K562 (cell line): ENCODE measurements around the gene PPFIA1. TPM values are rescaled to one million over a fixed set of nuclear protein-coding genes. Genes with fewer than 3 reads are reported as not detected.

Source experiments
- CBFA2T2 ChIP-seq: fragments of 450-650 bp; conservative IDR thresholded peaks from 2 replicates; pipeline ENCODE4 v1.6.1; 2017; ENCODE audit warnings: mild to moderate bottlenecking
- CBX1 ChIP-seq: sonication (generic); IDR thresholded peaks from 2 replicates; pipeline ENCODE4 v1.6.1; 2016; ENCODE audit warnings: antibody characterized with exemption, low read depth, mild to moderate bottlenecking
- DPF2 ChIP-seq: fragments of 450-650 bp; IDR thresholded peaks from 2 replicates; pipeline ENCODE4 v1.6.1; 2016
- ESRRA ChIP-seq: fragments of 450-650 bp; IDR thresholded peaks from 2 replicates; pipeline ENCODE4 v1.6.1; 2014; ENCODE audit warnings: low read depth, mild to moderate bottlenecking, moderate library complexity, borderline replicate concordance
- GTF2F1 ChIP-seq: IDR thresholded peaks from 2 replicates; pipeline ENCODE4 v1.6.1; 2011; ENCODE audit warnings: low read depth, low read length, improper control_type of control experiment
- JUND ChIP-seq, 2 experiments: IDR thresholded peaks; 2 replicates in 1 of 2; 3 replicates in 1 of 2; pipeline ENCODE4 v1.6.1; 2011; ENCODE audit warnings: borderline replicate concordance in 2 of 2, low read depth in 2 of 2, low read length in 2 of 2, improper control_type of control experiment in 1 of 2, missing biosample characterization in 1 of 2, missing genetic modification characterization in 1 of 2, missing genetic modification reagents in 1 of 2
- L3MBTL2 ChIP-seq: fragments of 450-650 bp; IDR thresholded peaks from 2 replicates; pipeline ENCODE4 v1.6.1; 2016; ENCODE audit warnings: mild to moderate bottlenecking, moderate library complexity
- MYC ChIP-seq, 2 experiments: fragments of 250-450 bp in 1 of 2; sonication (Bioruptor Pico) in 1 of 2; IDR thresholded peaks; 2 replicates each; pipeline versions ENCODE4 v1.5.1 to v1.6.1; 2012 to 2021; ENCODE audit warnings: low read depth in 2 of 2, borderline replicate concordance in 1 of 2, improper control_type of control experiment in 1 of 2, low read length in 1 of 2, mild to moderate bottlenecking in 1 of 2, moderate library complexity in 1 of 2
- NCOR1 ChIP-seq: fragments of 450-650 bp; IDR thresholded peaks from 2 replicates; pipeline ENCODE4 v1.6.1; 2016; ENCODE audit warnings: mild to moderate bottlenecking, moderate library complexity
- POLR2AphosphoS5 ChIP-seq: IDR thresholded peaks from 2 replicates; pipeline ENCODE4 v1.6.1; 2011; ENCODE audit warnings: mild to moderate bottlenecking, low read depth, low read length, moderate library complexity; ENCODE audit not compliant: control insufficient read depth, insufficient read depth
- PRDM10 ChIP-seq: fragments of 450-650 bp; IDR thresholded peaks from 2 replicates; pipeline ENCODE4 v1.6.1; 2018; ENCODE audit not compliant: partially characterized antibody
- SMARCA4 ChIP-seq: fragments of 450-650 bp; IDR thresholded peaks from 2 replicates; pipeline ENCODE4 v1.6.1; 2016
- SUPT5H ChIP-seq: fragments of 450-650 bp; IDR thresholded peaks from 2 replicates; pipeline ENCODE4 v1.6.1; 2016
- TCF3 ChIP-seq: sonication (generic); formaldehyde crosslinking; IDR thresholded peaks from 2 replicates; pipeline ENCODE4 v1.4.0; 2020; ENCODE audit warnings: mild to moderate bottlenecking, missing genetic modification reagents
- TCF7L2 ChIP-seq: fragments of 150-350 bp; IDR thresholded peaks from 2 replicates; pipeline ENCODE4 v1.6.1; 2016; ENCODE audit warnings: low read depth, mild to moderate bottlenecking, low read length, moderate library complexity
- TFAP4 ChIP-seq: sonication (generic); formaldehyde crosslinking; IDR thresholded peaks from 2 replicates; pipeline ENCODE4 v1.8.0; 2022; ENCODE audit warnings: missing genetic modification reagents, mild to moderate bottlenecking, moderate library complexity, borderline replicate concordance
- YY1 ChIP-seq, 3 experiments: IDR thresholded peaks; 2 replicates each; pipeline ENCODE4 v1.6.1; 2011; ENCODE audit warnings: low read length in 2 of 3, mild to moderate bottlenecking in 2 of 3, moderate library complexity in 2 of 3, borderline replicate concordance in 1 of 3, control low read depth in 1 of 3, low read depth in 1 of 3; ENCODE audit not compliant: insufficient read depth in 3 of 3, insufficient replicate concordance in 2 of 3, control insufficient read depth in 1 of 3, insufficient read length in 1 of 3; ENCODE audit errors: extremely low read depth in 1 of 3
- ZNF311 ChIP-seq: fragments of 250-450 bp; sonication (Bioruptor Pico); IDR thresholded peaks from 2 replicates; pipeline ENCODE4 v1.4.0; 2020; ENCODE audit warnings: mild to moderate bottlenecking, moderate library complexity
- polyA plus RNA-seq, 8 experiments: library from polyadenylated mRNA; depleted of rRNA in 4 of 8; stranded (reverse) in 5 of 8; unstranded in 3 of 8; fragments of >200 nt; fragmentation: Nextera tagmentation in 2 of 8; fragmentation: Illumina TruSeq in 1 of 8; extraction: Ambion mirVana in 2 of 8; extraction: Trizol in 1 of 8; gene quantifications; 2 replicates each; pipeline versions ENCODE4 v1.2.1 to v1.2.3, GENCODE V29; 2011 to 2014; ENCODE audit warnings: inconsistent platforms in 1 of 8, missing spikeins in 1 of 8
- total RNA-seq, 7 experiments: library from RNA; depleted of rRNA in 6 of 7; stranded (reverse); fragments of >200 nt in 6 of 7; fragmentation: Illumina TruSeq in 2 of 7; extraction: Trizol in 2 of 7; gene quantifications; 2 replicates each; pipeline versions ENCODE4 v1.2.1 to v1.2.3, GENCODE V29; 2011 to 2021; ENCODE audit warnings: low replicate concordance in 1 of 7
- TF ChIP-seq, protein P1 (sequence below): sonication (generic); formaldehyde crosslinking; IDR thresholded peaks from 2 replicates; pipeline ENCODE4 v1.9.0; 2022; ENCODE audit warnings: mild to moderate bottlenecking, missing genetic modification reagents

Gene PPFIA1
- total and polyA plus RNA-seq, 9 of the 15 experiments (the other 6 are each of a cell fraction or from before 2014, with no cell fraction given), result 9.9 to 41.5 (median 28.5) TPM

DNA sequence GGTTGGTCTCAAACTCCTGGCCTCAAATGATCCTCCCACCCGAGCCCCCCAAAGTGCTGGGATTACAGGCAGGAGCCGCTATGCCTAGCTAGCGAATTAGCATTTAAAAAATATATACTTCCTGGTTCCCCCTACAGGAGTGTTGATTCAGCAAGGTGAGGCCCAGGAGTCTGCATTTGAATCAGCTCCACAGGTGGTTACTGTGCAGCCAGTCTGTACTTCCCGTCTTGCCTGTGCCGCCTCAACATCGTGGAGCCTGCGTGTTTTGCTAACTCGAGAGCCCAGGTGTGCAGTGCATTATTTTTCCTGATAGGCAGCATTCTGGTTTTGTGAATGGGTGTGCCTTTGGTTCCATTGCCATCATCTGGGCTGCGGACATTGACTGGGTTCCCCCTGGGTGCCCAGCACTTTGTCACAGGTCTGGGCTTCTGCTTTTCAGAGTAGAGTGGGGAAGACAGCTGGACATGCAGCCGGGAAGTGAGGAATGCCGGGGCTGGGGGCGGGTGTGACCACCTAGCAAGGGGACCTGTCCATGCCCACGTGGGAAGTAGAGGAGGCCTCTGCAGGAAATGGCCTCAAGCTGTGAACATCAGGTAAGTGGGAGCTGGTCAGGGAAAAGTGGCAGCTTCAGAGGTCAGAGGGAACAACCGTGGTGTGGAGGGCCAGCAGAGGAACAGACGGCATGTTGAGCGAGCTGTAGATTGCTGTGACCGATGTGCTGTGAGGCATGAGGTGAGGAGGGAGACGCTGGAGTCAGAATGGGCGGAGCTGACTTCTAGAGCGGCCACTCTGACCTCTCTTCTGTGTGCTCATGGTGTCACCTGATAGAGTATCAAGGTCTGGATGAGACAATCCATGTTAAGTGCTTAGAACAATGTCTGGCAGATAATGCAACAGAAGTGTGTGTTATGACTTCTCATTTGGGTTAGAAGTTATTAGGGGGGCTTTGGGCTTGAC, 42.2 kb downstream of the PPFIA1 start (continued):
- TF ChIP-seq TFAP4, result 0 out of 2 replicates have a peak, but pooled peaks have one; percentile 1
- TF ChIP-seq TCF7L2, result no peak
- no peak for TF ChIP-seq ZNF311 (CRISPR knock-in tag)
- peak; percentile 22; the same call in 1 of the 2 replicates for TF ChIP-seq SUPT5H
- TF ChIP-seq L3MBTL2, result peak; percentile 80
- 0 out of 2 replicates have a peak, but pooled peaks have one; percentile 41 for TF ChIP-seq SMARCA4
- TF ChIP-seq TCF3 (CRISPR knock-in tag), result peak; percentile 73
- TF ChIP-seq POLR2AphosphoS5, result 0 out of 2 replicates have a peak, but pooled peaks have one; percentile 19
- TF ChIP-seq, protein P1, sequence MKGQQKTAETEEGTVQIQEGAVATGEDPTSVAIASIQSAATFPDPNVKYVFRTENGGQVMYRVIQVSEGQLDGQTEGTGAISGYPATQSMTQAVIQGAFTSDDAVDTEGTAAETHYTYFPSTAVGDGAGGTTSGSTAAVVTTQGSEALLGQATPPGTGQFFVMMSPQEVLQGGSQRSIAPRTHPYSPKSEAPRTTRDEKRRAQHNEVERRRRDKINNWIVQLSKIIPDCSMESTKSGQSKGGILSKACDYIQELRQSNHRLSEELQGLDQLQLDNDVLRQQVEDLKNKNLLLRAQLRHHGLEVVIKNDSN (CRISPR knock-in tag), result peak; percentile 70
- peak; percentile 64; the same call in 1 of the 2 replicates for TF ChIP-seq ESRRA
- no peak for TF ChIP-seq GTF2F1
- TF ChIP-seq YY1 (IDR thresholded peaks at IDR 0.05; ENCODE audit: borderline replicate concordance in 1 of 3, control insufficient read depth in 1 of 3, extremely low read depth in 1 of 3, insufficient read depth in 3 of 3, insufficient read length in 1 of 3, insufficient replicate concordance in 2 of 3, low read depth in 1 of 3, low read length in 2 of 3), result peak in 1 of 3 experiments; percentile 52
- TF ChIP-seq PRDM10, result peak; percentile 27
- TF ChIP-seq JUND (IDR thresholded peaks at IDR 0.05; ENCODE audit: borderline replicate concordance, low read depth, low read length), result peak; percentile 26; the same call in 1 of the 2 replicates
- peak; percentile 36; the same call in 1 of the 3 replicates for TF ChIP-seq JUND (tag; IDR thresholded peaks at IDR 0.05; ENCODE audit: borderline replicate concordance, low read depth, low read length)
- TF ChIP-seq CBX1, result no peak
- peak; percentile 39; the same call in 1 of the 2 replicates for TF ChIP-seq MYC (IDR thresholded peaks at IDR 0.05; ENCODE audit: low read depth, low read length)
- no peak for TF ChIP-seq MYC (CRISPR knock-in tag; IDR thresholded peaks at IDR 0.05; ENCODE audit: borderline replicate concordance, low read depth)
- TF ChIP-seq NCOR1, result peak; percentile 55; the same call in 1 of the 2 replicates
- peak; percentile 63; the same call in 1 of the 2 replicates for TF ChIP-seq DPF2
- peak; percentile 60 for TF ChIP-seq CBFA2T2
